SK-N-MC (cell line): ENCODE data around the gene MTNR1A.
"Not testable (repeated sequence)": the region's sequence is repeated elsewhere in the genome, so short reads cannot be mapped to it uniquely, and the experiment has no call there.

Experiments
- DNase-seq: peaks from one replicate; pipeline ENCODE4 v3.0.0-alpha.2; 2011; ENCODE audit warnings: low read depth, low spot score
- H3K27ac ChIP-seq: fragments of 200-600 bp; sonication (generic); 2 replicates; pipeline ENCODE4 v1.5.1; 2016; ENCODE audit warnings: mixed run types
- H3K36me3 ChIP-seq: fragments of 200-600 bp; sonication (generic); 2 replicates; pipeline ENCODE4 v1.6.1; 2017; ENCODE audit warnings: antibody characterized with exemption, low read length, mixed read lengths; ENCODE audit not compliant: insufficient read depth
- H3K4me3 ChIP-seq: fragments of 200-600 bp; sonication (generic); 2 replicates; pipeline ENCODE4 v1.5.1; 2016
- H3K9ac ChIP-seq: fragments of 200-600 bp; sonication (generic); 2 replicates; pipeline ENCODE4 v1.8.0; 2017; ENCODE audit warnings: mixed run types, mixed read lengths; ENCODE audit not compliant: insufficient read length
- H3K9me3 ChIP-seq: fragments of 200-600 bp; sonication (generic); 2 replicates; pipeline ENCODE4 v1.6.1; 2017; ENCODE audit warnings: low read depth, mild to moderate bottlenecking, antibody characterized with exemption, low read length, moderate library complexity, mixed read lengths
- EZH2 ChIP-seq: fragments of 200-600 bp; sonication (generic); IDR thresholded peaks from one replicate; pipeline ENCODE4 v1.6.1; 2017; ENCODE audit warnings: antibody characterized with exemption
- FOXP2 ChIP-seq: optimal IDR thresholded peaks from 2 replicates; pipeline ENCODE3; 2011; ENCODE audit warnings: mild to moderate bottlenecking, moderate library complexity; ENCODE audit not compliant: insufficient read depth; ENCODE audit errors: extremely low read length, control extremely low read depth
- POLR2AphosphoS5 ChIP-seq: IDR thresholded peaks from 2 replicates; pipeline ENCODE4 v1.6.1; 2012; ENCODE audit warnings: mild to moderate bottlenecking, low read depth, low read length, borderline replicate concordance

Gene MTNR1A

DNA sequence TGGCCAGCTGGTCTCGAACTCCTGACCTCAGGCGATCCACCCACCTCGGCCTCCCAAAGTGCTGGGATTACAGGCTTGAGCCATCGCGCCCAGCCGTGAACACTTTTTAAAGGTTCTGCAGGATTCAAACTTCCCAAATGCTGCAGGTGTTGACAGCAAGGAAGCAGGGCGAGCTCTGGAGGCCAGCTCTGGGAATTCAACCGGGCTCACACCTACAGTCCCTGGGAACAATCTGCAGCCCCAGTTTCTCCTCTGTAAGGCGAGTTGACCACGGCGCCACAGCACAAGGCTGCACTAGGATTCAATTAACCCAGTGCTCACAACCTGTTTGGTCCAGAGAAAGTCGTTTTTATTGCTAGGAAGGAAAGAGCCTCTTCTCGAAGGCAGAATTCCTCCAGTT lies 1.6 kb downstream of the MTNR1A start:
- Histone ChIP-seq H3K9me3 (no peaks in the 10 kb centered on the region), H3K9ac (no peak overlapping the region), H3K4me3 (no peak overlapping the region), H3K27ac (no peak overlapping the region), H3K36me3 (no peaks in the 10 kb centered on the region)
- TF ChIP-seq POLR2AphosphoS5, result no peak
- no peak for TF ChIP-seq FOXP2
- TF ChIP-seq EZH2, result no peak
- no peak for DNase-seq

DNA sequence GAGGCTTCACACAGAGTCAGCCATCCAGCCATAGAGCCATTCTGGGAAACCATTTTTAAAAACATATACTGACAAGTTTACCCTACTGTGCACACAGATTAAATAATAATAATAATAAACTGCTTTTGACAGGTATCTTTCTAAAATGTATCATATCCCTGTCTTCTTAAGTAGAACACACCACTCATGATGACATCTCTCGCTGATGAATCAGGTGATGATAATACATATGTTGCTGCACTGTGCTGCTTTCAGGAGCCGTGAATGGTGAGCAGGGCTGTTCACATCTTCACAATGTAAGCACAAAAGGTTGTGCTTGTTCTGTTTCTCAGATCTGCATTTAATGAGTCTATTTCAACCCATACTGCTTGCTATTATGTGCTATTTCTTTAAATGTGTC lies 3.5 kb downstream of the MTNR1A start:
- Histone ChIP-seq H3K4me3 (no peak overlapping the region), H3K27ac (no peak overlapping the region), H3K9ac (no peak overlapping the region), H3K9me3 (no peaks in the 10 kb centered on the region), H3K36me3 (no peaks in the 10 kb centered on the region)
- no peak for TF ChIP-seq POLR2AphosphoS5
- no peak for TF ChIP-seq FOXP2
- no peak for TF ChIP-seq EZH2
- DNase-seq, result no peak

DNA sequence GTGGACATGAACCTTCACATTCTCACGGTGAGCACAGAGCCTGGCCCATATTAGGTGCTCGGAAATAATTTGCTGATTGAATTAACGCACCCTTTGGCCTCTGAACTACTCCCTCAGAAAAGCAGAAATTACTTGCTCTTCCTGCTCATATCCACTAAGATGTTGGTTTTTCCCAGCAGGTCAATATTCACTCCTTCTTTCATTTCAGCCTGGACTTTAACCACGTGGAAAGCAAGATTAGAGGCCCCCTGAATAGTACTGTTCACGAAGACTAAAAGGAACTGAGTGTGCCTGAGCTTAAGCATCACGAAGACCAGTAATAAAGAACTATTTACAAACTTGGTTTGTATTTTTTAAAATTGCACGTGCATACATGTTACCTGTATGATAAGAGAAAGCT lies 9.9 kb downstream of the MTNR1A start:
- no peak for TF ChIP-seq EZH2
- no peak for TF ChIP-seq FOXP2
- TF ChIP-seq POLR2AphosphoS5, result no peak
- Histone ChIP-seq H3K9ac (no peak overlapping the region), H3K9me3 (no peaks in the 10 kb centered on the region), H3K27ac (no peak overlapping the region), H3K36me3 (no peaks in the 10 kb centered on the region), H3K4me3 (no peak overlapping the region)
- DNase-seq, result no peak

DNA sequence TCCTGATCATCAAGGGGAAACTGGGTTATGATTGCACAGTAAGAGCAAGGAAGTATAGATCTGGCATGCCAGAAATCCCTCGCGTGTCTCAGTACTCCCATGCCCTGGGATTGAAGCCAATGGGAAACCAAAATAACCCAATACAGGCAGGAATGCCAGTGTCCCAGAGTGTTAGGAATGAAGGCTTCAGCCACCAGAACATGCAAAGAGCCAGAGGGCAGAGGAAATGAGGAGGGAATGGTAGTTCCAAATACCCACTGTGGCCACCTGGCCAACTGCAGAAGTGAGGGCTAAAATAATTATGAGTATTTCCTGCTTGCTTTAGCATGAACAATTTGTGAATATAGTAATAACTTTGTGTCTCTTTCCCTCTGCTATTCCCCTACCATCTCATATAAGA lies 12.2 kb downstream of the MTNR1A start:
- no peak overlapping the region for H3K27ac ChIP-seq
- H3K9ac ChIP-seq, result no peak overlapping the region
- no peak for DNase-seq
- no peak overlapping the region for H3K4me3 ChIP-seq
- H3K36me3 ChIP-seq, result no peaks in the 10 kb centered on the region
- TF ChIP-seq EZH2, result no peak
- no peak for TF ChIP-seq FOXP2
- TF ChIP-seq POLR2AphosphoS5, result no peak
- no peaks in the 10 kb centered on the region for H3K9me3 ChIP-seq

DNA sequence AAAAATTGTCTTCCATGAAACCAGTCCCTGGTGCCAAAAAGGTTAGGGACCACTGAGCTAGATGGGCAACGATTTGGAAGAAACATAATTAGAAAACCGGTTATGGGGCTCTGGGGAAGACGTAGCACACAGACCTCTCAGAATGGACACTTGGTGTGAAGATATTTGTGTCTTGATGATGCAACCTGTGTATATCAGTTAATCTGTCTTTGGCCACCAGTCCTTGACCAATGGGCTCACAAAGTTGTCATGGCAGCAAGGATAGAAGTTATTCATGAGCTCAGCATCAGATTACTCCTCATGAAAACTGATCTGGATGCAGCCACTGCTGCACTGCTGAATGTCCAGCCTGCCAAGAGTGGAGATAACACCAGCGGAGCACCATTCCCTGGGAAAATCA lies 13.6 kb downstream of the MTNR1A start:
- TF ChIP-seq FOXP2 (no peak), POLR2AphosphoS5 (no peak), EZH2 (no peak)
- no peak overlapping the region for H3K27ac ChIP-seq
- H3K9me3 ChIP-seq, result no peaks in the 10 kb centered on the region
- H3K4me3 ChIP-seq, result no peak overlapping the region
- DNase-seq, result no peak
- no peak overlapping the region for H3K9ac ChIP-seq
- no peaks in the 10 kb centered on the region for H3K36me3 ChIP-seq

DNA sequence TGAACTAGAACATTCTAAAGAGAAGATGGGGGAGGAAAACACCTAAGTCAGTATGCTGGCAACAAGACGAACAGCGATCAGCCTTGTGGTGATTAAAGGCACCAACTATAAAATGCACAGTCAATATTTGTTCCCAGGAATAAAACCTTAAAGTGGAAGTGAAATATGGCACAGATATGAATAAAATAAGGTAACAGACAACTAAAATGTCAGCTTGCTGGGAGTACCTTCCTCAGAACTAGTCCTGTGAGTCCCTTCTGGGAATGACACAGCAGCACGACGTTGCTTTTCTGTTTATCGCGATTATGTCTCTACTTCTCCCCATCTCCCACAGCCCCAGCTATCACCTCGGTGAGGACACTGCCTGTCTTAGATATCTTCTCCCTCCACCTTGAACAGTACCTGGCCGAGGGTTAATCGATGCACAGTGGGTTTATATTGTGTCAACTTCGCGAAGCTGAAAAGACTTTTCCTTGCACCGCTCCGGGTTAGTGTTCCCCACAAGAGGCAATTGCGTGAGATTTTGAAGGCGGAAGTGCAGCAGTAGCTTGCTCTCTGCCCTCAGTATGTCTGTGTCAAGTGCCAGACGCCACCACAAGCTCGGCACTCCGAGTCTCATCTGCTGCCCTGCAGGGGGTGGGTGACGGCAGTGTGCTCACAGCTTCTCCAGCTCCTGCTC lies 17.4 kb downstream of the MTNR1A start:
- TF ChIP-seq POLR2AphosphoS5 (no peak), FOXP2 (no peak), EZH2 (no peak)
- Histone ChIP-seq H3K9me3 (no peaks in the 10 kb centered on the region), H3K27ac (no peak overlapping the region), H3K4me3 (no peak overlapping the region), H3K9ac (no peak overlapping the region), H3K36me3 (no peaks in the 10 kb centered on the region)
- DNase-seq, result no peak

DNA sequence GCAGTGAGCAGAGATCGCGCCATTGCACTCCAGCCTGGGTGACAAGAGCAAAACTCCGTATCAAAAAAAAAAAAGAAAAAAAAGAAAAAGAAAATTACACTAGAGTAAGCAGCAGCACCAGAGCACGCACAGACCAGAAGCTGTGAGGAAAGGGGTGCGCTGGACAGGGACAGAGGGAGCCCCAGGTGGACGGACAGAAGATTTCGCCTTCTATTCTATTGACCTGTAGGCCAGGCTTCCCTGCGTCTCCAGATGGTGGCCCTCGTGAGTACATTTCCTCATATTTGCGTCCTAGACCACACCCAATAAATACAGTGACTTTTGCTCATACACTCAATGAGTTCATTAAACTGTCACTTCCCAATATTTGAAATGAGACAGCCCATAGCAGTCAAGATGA lies 19.1 kb downstream of the MTNR1A start:
- TF ChIP-seq EZH2 (no peak), FOXP2 (no peak)
- DNase-seq, result no peak
- no peaks in the 10 kb centered on the region for H3K9me3 ChIP-seq
- no peak overlapping the region for H3K9ac ChIP-seq
- H3K4me3 ChIP-seq, result no peak overlapping the region
- H3K27ac ChIP-seq, result no peak overlapping the region
- H3K36me3 ChIP-seq, result no peaks in the 10 kb centered on the region

DNA sequence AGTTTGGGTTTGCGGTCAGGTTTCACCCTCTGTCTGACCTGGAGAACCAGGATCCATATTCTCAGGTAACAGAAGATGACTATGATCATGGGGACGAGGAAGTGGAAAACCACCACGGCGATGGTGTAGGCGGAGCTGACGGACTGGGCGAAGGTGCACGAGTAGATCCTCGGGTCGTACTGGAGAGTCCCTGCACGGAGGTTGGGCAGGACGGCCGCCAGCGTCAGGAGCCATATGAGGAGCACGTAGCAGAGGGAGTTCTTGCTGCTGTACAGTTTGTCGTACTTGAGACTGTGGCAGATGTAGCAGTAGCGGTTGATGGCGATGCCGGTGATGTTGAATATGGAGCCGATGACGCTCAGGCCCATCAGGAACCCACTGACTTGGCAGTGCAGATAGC lies 21.3 kb downstream of the MTNR1A start:
- Histone ChIP-seq H3K9me3 (no peaks in the 10 kb centered on the region), H3K4me3 (no peak overlapping the region), H3K27ac (no peak overlapping the region), H3K9ac (no peak overlapping the region), H3K36me3 (no peaks in the 10 kb centered on the region)
- no peak for DNase-seq
- no peak for TF ChIP-seq FOXP2
- no peak for TF ChIP-seq POLR2AphosphoS5
- TF ChIP-seq EZH2, result no peak

DNA sequence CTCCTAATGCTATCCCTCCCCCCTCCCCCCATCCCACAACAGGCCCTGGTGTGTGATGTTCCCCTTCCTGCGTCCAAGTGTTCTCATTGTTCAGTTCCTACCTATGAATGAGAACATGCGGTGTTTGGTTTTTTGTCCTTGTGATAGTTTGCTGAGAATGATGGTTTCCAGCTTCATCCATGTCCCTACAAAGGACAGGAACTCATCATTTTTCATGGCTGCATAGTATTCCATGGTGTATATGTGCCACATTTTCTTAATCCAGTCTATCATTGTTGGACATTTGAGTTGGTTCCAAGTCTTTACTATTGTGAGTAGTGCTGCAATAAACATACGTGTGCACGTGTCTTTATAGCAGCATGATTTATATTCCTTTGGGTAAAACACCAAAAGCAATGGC lies 31.4 kb downstream of the MTNR1A start:
- H3K27ac ChIP-seq, H3K9ac ChIP-seq, H3K36me3 ChIP-seq, H3K4me3 ChIP-seq, DNase-seq, H3K9me3 ChIP-seq: not testable (repeated sequence)
